Keratinocyte (primary cell): ENCODE measurements around the gene MANBA.

Experiments used
- CTCF ChIP-seq, 3 experiments: IDR thresholded peaks in 1 of 3; conservative IDR thresholded peaks in 1 of 3; optimal IDR thresholded peaks in 1 of 3; 2 replicates in 2 of 3; 3 replicates in 1 of 3; pipeline versions ENCODE3 to v1.5.1; 2011; ENCODE audit warnings: low read length in 3 of 3, mild to moderate bottlenecking in 3 of 3, moderate library complexity in 2 of 3, control low read depth in 1 of 3, inconsistent platforms in 1 of 3; ENCODE audit not compliant: insufficient read depth in 2 of 3; ENCODE audit errors: extremely low read depth in 1 of 3
- EZH2 ChIP-seq: IDR thresholded peaks from one replicate; pipeline ENCODE4 v1.6.1; 2012; ENCODE audit warnings: inconsistent platforms, mild to moderate bottlenecking, low read length, moderate library complexity

- TF ChIP-seq CTCF (optimal IDR thresholded peaks at IDR 0.05 in 1 of 3, IDR thresholded peaks at IDR 0.05 in 1 of 3, conservative IDR thresholded peaks at IDR 0.05 in 1 of 3; ENCODE audit: extremely low read depth in 1 of 3, insufficient read depth in 2 of 3, low read length in 3 of 3) (no peak), EZH2 (no peak)
These were observed 154.5 kb downstream of the MANBA start for GRCh38 chr4:102606261-102606660.
